Activated CD8-positive, alpha-beta memory T cell treated with anti-CD3 and anti-CD28 coated beads, Interleukin-2, amount 50 U/mL, for 24 hours (primary cell): Measurements from ENCODE around the gene ISCU.
"Not testable (repeated sequence)": the region's sequence is repeated elsewhere in the genome, so short reads cannot be mapped to it uniquely, and the experiment has no call there.

Source experiments
- DNase-seq: peaks from one replicate; pipeline ENCODE4 v3.0.0-alpha.2; 2020; ENCODE audit errors: extremely low read depth

Gene ISCU

DNA sequence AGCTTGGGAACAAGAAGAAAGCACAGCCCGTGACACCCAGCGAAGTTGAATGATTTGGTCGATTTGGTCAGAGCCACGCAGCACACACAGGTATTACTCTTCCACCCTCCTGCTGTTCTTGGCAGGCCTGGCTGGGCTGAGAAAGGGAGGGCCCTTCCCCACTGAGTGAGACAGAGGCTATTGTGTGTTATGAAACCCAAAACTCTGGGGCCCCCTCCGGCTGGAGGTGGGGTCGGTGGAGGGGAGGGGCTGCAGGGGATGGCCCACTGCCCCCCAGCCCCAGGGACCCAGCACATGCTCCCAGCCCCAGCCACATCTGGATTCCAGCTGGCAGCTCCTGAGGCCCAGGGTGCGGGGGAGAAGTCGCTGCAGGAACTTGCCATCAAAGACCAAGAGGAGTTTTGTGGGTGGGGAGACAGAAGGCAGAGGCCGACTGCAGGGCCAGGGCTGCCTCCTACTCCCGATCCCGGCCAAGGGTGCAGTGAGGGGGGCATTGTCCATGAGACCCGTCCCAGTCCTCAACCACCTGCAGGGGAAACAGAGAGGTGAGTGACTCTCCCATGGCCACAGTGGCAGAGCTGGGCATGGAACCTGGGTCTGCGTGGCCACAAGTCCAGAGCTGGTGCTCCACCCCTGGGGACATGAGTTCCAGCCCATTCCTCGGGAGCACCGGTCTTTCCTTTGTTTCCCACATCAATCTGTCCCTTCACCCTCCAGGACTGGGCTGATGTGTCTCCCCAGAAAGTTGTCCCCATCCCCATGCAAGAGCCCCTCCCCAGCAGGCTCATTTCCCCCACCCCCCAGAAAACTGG lies 26.8 kb downstream of the ISCU start:
- DNase-seq: no peak

DNA sequence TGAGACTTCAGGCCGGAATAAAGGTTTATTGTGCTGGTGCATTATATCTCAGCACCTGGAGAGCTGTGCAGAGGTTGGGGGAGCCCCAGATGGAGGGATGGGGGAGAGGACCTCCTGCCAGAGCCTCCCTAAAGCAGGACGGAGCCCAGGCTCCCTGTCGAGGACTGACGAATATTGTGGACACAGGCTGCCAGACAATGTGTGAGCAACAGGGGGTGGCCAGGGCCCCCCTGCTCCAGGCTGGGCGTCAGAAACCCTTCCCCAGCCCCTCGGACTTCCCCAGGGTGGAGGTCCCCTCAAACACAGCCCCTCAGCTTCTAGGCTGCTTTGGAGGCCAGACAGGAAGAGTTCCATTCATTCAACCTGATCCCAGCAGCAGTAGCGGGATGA lies 27.4 kb downstream of the ISCU start:
- no peak for DNase-seq

DNA sequence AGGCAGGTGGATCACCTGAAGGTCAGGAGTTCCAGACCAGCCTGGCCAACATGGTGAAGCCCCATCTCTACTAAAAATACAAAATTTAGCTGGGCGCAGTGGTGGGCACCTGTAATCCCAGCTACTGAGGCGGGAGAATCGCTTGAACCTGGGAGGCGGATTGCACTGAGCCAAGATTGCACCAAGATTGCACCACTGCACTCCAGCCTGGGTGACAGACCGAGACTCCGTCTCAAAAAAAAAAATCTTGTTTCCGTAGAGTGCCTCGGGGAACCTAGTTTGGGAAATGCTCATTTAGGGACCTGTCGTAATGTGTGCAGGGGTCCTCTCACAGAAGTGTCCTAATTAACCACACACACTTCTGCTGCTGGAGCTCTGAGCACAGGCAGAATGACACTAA lies 28.1 kb downstream of the ISCU start:
- DNase-seq: not testable (repeated sequence)

DNA sequence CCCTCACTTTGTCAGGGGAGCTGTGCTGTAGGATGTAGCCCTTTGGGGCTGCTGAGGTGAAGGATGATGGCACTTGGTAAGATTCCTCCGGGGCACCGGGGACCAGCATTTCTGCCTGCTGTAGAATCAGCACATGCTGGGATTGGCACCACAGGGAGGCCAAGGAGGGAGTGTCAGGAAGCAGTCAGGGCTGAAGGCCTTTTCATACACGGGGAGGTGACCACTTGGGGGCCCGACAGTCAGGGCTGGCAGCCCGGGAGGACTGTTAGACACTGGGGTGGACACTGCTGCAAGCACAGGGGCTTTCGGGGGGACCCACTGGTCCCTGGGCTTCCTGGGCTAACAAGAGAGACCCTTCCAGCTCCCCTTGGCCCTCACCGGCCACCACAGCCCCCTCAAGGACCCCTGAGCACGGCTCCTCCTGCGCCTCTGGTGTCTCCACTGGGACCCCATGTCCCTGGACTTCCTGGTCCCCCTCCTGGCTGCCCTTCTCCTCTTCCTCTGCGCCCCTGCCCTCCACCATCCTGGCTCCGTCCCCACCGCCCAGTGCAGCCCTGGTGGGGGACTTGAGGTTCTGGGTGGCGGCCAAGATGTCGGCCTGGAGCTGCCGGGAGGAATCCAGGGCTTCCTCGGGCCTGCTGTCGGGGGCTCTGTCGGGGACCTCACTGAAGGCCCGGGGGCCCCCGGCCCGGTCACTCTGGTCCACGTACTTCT lies 29.0 kb downstream of the ISCU start:
- no peak for DNase-seq

DNA sequence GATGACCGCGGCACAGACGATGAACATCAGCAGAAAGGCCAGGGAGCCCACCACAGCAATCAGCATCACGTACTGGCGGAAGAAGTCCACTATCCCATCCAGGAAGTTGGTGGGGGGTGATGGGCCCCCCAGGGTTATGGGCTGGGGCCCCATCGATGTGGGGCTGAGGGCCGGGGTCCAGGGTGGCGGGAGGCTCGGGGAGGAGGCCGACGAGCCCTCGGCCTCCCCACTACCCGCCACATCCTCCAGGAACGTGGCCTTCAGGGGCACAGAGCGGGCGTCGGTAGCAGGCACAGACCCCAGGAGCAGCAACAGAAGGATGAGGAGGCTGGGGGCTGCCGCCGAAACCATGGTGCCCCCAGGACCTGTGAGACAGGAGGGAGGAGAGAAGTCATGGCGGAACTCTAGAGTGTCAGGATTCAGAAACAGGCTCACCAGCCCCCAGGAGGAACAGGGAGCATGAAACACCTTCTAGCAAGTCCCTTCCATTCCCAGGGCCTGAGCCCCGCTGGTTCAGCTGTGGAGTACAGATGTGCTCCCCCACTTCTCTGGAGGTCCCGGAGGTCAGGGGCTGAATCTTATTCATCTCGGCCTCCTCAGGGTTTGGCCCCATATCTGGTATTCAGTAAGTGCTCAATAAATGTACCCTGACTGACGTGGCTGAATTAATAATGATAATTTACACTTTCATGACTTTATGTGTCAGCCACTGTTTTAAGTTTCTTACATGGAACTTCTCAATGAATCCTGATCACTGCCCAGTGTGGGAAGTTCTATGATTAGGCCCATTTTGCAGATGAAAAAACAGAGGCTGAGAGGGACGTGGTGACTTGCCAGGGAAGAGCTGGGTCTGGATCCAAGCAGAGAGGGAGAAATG lies 29.9 kb downstream of the ISCU start:
- no peak for DNase-seq

DNA sequence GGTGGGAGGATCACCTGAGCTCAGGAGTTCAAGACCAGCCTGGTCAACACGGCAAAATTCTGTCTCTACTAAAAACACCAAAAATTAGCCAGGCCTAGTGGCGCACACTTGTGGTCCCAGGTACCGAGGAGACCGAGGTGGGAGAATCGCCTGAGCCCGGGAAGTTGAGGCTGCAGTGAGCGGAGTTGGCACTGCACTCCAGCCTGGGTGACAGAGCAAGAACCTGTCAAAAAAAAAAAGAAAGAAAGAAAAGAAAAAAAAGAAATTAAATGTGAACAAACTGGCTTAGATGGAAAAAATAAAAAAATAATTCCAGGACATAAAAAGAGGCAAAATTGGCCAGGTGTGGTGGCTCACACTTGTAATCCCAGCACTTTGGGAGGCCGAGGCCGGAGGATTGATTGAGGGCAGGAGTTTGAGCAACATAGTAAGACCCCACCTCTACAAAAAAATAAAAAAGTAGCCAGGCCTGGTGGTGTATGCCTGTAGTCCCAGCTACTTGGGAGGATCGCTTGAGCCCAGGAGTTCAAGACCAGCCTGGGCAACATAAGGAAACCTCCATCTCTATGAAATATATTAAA lies 32.0 kb downstream of the ISCU start:
- no peak for DNase-seq

DNA sequence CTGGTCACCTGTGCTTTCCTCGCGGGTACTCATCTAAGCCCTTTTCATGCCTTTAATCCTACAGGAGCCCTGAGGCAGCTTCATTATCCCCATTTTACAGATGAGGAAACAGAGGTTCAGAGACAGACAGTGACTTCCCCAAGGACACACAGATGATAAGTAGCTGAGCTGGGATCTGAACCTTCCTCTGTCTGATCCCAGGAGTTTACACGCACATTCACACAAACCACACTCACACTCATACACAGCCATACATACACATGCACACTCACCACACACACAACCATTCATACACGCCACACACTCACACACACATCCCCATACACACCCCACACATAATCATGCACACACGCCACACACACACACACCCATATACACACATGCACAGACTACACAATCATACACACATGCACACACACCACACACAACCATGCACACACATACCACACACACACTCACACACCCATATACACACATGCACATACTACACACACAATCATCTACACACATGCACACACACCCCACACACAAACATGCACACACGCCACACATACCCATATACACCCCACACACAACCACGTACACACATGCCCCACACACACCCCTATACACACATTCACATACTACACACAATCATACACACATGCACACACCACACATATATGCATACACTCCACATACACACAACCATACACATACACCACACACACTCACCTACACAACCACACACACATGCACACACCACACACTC lies 32.7 kb downstream of the ISCU start:
- DNase-seq: no peak

DNA sequence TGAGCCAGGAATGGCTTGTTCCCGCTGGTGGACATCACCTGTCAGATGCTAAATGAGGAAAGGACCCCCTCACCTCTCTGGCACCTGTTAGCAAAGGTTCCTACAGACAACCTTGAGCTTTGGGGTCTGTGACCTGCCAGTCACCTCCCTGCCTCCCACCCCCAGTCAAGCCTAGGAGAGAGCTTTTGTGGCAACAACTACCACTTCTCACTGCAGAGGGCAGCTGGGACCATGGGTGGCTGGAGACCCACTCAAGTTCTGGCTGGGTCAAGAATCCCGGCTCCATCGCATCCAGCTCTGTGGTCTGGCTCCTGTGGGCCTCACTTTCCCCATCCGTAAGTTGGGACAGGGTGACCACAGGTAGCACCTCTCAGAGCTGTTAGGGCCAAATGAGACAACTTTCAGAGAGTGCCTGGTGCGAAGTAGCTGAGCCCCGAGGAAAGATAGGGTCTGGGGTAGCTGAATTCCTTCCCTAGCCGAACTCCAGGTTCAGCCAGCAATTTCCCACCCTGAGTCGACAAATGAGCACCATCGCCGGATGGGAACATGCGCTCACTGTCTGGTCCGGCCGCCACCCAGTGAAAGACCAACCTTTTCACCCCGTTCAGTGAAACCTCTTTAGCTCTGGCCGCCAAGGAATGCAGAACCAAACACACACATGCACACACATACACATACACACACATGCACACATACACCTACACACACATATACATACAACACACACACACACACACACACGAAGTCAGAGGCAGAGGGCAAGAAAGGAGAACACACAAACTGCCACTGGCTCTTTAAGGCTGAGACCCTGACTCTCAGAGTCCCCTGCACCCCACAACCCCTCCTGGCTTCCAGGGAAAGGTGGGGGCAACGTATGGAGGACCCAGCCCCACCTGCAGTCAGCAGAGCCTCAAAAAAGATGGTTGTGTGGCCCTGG lies 33.6 kb downstream of the ISCU start:
- DNase-seq: no peak

DNA sequence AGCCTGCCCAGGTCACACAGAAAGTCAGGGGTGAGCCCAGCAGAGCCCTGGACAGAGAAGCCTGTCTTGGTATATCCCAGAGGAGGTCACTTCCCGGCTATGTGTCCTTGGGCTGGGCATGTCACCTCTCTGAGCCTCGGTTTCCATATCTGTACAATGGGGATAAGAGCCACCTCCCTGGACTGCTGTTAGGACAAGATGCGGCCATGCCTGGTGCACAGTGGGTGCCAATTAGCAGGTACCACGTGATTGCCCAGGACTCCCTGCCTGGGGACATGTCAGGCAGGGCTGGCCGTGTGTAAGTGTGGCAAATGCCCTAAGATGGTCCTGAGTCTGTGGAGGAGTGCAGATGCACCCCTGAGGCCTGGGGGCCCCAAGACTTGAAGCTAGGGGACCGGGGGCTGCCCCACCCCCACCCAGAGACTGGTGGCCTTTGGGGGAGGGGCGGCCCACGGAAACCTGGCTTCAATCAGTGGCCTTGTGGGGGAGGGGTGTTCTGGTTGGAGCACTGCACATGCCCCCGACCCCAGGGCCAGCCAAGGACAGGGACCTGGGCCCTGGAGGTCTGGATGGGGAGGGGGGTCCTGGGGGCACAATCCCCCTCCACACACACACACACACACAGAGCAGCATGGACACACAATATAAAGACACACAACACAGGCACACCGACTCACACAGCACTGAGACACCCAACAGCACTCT lies 34.6 kb downstream of the ISCU start:
- no peak for DNase-seq

DNA sequence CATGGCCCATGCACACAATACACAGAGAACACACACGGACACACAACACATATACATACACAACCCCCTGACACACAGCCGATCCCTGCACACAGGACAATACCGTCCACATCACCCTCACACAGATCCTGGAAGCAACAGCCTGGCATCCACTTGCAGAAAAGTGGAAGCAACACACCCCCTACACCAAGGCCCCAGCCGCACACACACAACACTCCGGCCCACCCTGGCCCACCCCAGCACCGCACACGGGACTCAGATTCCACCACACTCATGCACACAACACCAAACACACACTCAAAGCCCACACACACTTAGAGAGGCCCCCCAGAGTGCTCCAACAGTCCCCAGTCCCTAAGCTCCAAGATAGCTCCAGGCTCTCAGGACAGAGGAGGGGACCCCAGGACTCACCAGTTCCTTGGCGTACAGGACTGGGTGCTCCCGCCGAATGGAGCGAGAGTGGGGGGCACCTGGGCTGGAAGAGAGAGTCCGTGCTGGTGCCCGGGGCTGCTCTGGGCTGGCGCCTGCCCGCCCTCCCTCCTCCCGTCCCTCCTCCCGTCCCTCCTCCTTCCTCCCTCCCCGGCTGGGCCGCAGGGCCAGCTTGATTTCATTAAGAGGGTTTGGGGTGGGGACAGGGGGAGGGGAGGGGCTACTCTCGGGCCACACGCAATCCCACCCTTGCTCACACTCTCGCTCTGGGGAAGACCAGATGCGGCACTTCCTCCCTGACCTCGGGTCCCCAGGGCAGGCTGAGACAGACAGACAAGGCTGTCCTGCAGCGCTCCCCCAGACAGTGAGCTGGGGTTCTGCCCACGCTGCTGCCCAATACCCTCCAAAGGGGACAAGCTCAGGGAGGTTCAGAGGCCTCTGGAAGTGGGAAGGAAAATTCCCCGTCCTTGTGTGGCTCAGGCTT lies 35.4 kb downstream of the ISCU start, which contains the start of gene TMEM119:
TSS of gene TMEM119 (minus strand) at position 526 of the 913 bp plus-strand sequence. CDS start 5,701 bp downstream, outside the sequence.
- DNase-seq: no peak

DNA sequence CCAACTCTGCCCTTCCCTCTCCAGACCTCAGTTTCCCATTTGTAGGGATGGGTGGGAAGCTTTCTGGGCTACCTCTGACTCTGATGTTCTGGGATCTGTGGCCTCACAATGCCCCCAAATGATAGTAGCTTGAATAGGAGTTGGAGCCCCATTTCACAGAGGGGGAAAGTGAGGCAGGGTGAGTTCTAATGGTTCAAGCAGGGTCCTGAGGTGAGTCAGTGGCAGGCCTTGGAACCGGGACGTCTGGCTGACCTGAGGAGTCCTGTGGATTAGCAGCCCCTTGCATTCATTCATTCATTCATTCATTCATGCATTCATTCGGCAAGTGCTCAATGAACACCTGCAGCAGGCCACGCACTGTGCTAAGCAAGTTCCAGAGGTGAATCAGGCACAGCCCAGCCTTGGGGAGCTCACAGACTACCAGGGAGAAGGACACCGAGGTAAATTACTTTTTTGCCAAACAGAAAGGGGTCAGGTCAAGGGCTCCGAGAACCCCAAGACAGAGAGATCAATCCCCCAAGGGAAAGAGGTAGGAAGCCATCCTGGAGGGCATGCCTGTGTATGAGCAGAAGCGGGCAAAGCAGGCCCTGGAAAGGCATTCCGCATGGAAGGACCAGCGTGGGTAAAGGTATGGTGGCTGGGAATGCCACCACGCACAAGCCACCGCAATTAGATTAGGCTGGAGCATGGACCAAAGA lies 36.3 kb downstream of the ISCU start:
- DNase-seq: no peak

DNA sequence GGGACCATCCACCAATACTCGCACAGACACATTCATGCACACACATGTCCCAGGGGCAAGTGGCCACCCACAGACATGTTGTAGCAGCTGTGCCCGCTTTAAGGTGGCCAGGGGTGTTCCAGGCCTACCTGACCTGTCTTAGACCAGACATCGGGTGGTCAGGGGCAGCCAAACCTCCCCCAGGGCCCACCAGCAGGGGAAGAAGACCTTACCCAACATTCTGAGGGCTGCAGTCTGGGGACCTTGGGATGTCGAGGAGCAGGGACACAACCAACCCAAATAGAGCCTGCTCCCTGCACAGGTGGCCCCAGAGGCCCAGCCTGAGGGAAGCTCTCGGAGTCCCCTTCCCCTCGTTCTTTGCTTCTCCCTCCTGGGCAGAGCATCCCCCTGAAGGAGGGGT lies 37.1 kb downstream of the ISCU start:
- DNase-seq: no peak

DNA sequence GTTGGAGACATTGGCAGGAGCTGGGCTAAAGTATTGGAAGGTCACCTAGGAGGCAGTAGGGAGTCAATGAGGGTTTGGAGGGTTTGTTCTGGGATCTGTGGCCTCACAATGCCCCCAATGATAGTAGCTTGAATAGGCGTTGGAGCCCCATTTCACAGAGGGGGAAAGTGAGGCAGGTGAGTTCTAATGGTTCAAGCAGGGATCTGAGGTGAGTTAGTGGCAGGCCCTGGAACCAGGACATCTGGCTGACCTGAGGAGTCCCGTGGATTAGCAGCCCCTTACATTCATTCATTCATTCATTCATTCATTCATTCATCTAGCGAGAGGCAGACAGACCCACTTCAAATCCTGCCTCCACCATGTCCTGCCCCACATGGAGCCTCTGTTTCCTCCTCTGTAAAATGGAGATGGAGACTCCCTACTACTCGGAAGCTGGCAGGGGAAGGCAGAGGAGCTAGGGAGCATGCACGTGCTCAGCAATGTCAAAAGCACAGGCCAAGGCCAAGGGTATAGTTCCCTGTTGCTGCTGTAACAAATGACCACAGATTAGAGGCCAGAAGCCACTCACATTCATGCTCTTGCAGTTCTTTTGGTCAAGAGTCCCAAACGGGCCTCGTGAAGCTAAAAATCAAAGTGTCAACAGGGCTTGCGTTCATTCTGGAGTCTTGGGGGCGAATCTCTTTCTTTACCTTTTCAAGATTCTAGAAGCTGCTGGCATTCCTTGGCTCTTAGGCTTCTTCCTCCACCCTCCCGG lies 37.7 kb downstream of the ISCU start:
- no peak for DNase-seq

DNA sequence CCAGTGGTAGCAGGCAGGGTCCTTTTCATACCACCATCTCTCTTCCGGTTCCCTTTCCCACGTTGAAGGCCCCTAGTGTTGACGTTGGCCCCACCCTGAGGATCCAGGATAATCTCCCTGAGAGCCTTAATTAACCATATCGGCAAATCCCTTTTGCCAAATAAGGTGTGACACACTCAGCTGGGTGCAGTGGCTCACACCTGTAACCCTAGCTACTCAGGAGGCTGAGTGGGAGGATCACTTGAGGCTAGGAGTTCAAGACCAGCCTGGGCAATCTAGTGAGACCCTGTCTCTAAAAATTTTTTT lies 38.3 kb downstream of the ISCU start:
- no peak for DNase-seq

DNA sequence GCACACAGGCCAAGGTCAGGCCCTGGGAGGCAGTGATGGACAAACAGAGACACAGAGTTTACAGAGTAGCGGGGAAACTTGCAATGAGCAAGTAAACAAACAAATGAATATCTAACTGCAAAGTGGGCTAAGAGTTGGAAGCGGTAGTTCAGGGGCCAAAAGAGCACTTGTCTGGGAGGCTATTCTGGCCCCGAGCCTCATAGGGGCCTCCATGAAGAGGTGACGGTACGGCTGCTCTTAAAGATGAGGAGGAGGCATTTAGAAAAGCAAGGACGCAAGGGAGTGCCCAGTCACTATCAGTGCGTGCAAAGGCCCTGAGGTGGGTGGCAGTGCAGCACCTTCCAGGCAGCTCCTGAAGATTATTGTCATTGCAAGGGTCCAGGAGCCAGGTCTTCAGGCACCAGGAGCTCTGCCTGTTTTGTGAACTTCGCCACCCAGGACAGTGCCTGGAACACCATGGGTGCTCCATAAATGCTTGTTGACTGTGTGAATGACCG lies 39.9 kb downstream of the ISCU start:
- no peak for DNase-seq

DNA sequence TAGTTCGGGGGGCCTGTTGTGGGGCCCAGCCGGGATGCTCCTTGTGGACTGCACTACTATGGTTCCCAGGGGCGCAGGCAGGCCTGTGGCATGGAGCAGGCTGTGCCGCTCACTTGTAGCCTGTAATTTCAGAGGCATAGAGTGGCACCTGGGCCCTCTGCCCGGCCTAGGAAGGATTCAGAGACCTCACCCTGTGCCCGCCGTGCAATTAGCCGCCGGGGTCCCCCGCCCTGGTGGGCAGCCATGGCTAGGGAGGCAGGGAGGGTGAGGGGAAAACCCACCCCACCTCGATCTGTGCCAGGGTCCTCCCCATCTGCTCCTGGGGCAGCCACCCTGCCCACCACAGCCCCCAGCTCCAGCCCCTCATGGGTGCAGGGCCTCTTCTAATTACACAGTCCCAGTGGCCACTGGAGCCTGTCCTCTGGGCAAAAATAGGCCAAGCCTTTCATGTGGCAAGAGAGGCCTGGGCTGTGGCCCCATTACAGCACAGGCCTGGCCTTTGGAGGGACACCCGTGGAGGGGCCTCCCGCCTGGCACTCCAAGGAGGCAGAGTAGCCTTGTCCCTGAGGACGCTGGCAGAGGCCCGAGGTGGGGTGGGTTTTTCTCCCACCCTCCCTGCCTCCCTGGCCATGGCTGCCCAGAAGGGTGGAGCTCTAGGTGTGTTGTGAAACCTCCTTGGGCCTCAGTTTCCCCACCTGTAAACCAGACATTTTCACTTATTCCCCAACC lies 40.7 kb downstream of the ISCU start:
- DNase-seq: no peak
